ENCODE measurements around the gene PHACTR2.

The PHACTR2 gene

GRCh38 chr6:143698759-143699429 lies 21.1 kb downstream of the PHACTR2 start:
- DNase-seq (ENCODE audit: low read depth): no peak
- H3K4me3 ChIP-seq (ENCODE audit: low read depth, low read length): no peak overlapping the region
- TF ChIP-seq CTCF (IDR thresholded peaks at IDR 0.05; ENCODE audit: insufficient read depth, low read depth, low read length, missing control alignments): no peak

GRCh38 chr6:143699430-143699825 lies 21.7 kb downstream of the PHACTR2 start:
- H3K4me3 ChIP-seq (ENCODE audit: low read depth, low read length): no peak overlapping the region
- no peak for TF ChIP-seq CTCF (IDR thresholded peaks at IDR 0.05; ENCODE audit: insufficient read depth, low read depth, low read length, missing control alignments)
- DNase-seq (ENCODE audit: low read depth): no peak

GRCh38 chr6:143700684-143701348 lies 23.1 kb downstream of the PHACTR2 start:
- no peak for DNase-seq (ENCODE audit: low read depth)
- TF ChIP-seq CTCF (IDR thresholded peaks at IDR 0.05; ENCODE audit: insufficient read depth, low read depth, low read length, missing control alignments): no peak
- no peak overlapping the region for H3K4me3 ChIP-seq (ENCODE audit: low read depth, low read length)

GRCh38 chr6:143701349-143702234 lies 23.8 kb downstream of the PHACTR2 start:
- no peak for DNase-seq (ENCODE audit: low read depth)
- no peak overlapping the region for H3K4me3 ChIP-seq (ENCODE audit: low read depth, low read length)
- no peak for TF ChIP-seq CTCF (IDR thresholded peaks at IDR 0.05; ENCODE audit: insufficient read depth, low read depth, low read length, missing control alignments)

GRCh38 chr6:143705569-143705968 lies 27.8 kb downstream of the PHACTR2 start:
- H3K4me3 ChIP-seq (ENCODE audit: low read depth, low read length): no peak overlapping the region
- TF ChIP-seq CTCF (IDR thresholded peaks at IDR 0.05; ENCODE audit: insufficient read depth, low read depth, low read length, missing control alignments): no peak
- DNase-seq (ENCODE audit: low read depth): no peak

GRCh38 chr6:143707697-143708096 lies 29.9 kb downstream of the PHACTR2 start:
- no peak overlapping the region for H3K4me3 ChIP-seq (ENCODE audit: low read depth, low read length)
- no peak for TF ChIP-seq CTCF (IDR thresholded peaks at IDR 0.05; ENCODE audit: insufficient read depth, low read depth, low read length, missing control alignments)
- no peak for DNase-seq (ENCODE audit: low read depth)
